ENCODE measurements around the gene UVRAG.

Gene UVRAG

GRCh38 chr11:76156971-76157427 lies 342.0 kb downstream of the UVRAG start:
- H3K4me1 ChIP-seq (ENCODE audit: low read depth, poor library complexity, severe bottlenecking): peaks cover 8% of the 10 kb centered on the region
- TF ChIP-seq CTCF (conservative IDR thresholded peaks at IDR 0.05; ENCODE audit: low read depth, low read length): no peak
- H4K20me1 ChIP-seq (ENCODE audit: insufficient read depth): no peaks in the 10 kb centered on the region
- H3K79me2 ChIP-seq (ENCODE audit: insufficient read depth, low read depth): no peaks in the 10 kb centered on the region
- H3K4me3 ChIP-seq (IDR thresholded peaks at IDR 0.05; ENCODE audit: insufficient read depth, low read depth, low read length): no peak overlapping the region
- H3K4me2 ChIP-seq: no peak overlapping the region
- no peak overlapping the region for H3K9ac ChIP-seq
- H3K27me3 ChIP-seq (ENCODE audit: insufficient read depth, low read depth): no peaks in the 10 kb centered on the region
- no peaks in the 10 kb centered on the region for H3K36me3 ChIP-seq (ENCODE audit: insufficient read depth)
- no peak overlapping the region for H2AFZ ChIP-seq (ENCODE audit: low read depth)
- H3K27ac ChIP-seq: no peak overlapping the region

- H3K36me3 ChIP-seq (ENCODE audit: insufficient read depth): no peaks in the 10 kb centered on the region
Measured at GRCh38 chr11:76157891-76158290, 342.9 kb downstream of the UVRAG start.

GRCh38 chr11:76158394-76159302 lies 343.6 kb downstream of the UVRAG start:
- Histone ChIP-seq H3K4me1 (ENCODE audit: low read depth, poor library complexity, severe bottlenecking) (no peaks in the 10 kb centered on the region), H3K27me3 (ENCODE audit: insufficient read depth, low read depth) (no peaks in the 10 kb centered on the region), H3K79me2 (ENCODE audit: insufficient read depth, low read depth) (no peaks in the 10 kb centered on the region), H3K9ac (no peak overlapping the region), H4K20me1 (ENCODE audit: insufficient read depth) (no peaks in the 10 kb centered on the region), H3K4me2 (no peak overlapping the region), H3K36me3 (ENCODE audit: insufficient read depth) (no peaks in the 10 kb centered on the region), H3K27ac (no peak overlapping the region), H2AFZ (ENCODE audit: low read depth) (no peak overlapping the region), H3K4me3 (IDR thresholded peaks at IDR 0.05; ENCODE audit: insufficient read depth, low read depth, low read length) (no peak overlapping the region)
- TF ChIP-seq CTCF (conservative IDR thresholded peaks at IDR 0.05; ENCODE audit: low read depth, low read length): no peak

More at GRCh38 chr11:76157891-76158290, 342.9 kb downstream of the UVRAG start:
- TF ChIP-seq CTCF (conservative IDR thresholded peaks at IDR 0.05; ENCODE audit: low read depth, low read length): no peak
- Histone ChIP-seq H3K4me3 (IDR thresholded peaks at IDR 0.05; ENCODE audit: insufficient read depth, low read depth, low read length) (no peak overlapping the region), H3K27ac (no peak overlapping the region), H3K4me1 (ENCODE audit: low read depth, poor library complexity, severe bottlenecking) (peaks cover 4% of the 10 kb centered on the region), H3K27me3 (ENCODE audit: insufficient read depth, low read depth) (no peaks in the 10 kb centered on the region), H4K20me1 (ENCODE audit: insufficient read depth) (no peaks in the 10 kb centered on the region), H3K4me2 (no peak overlapping the region), H2AFZ (ENCODE audit: low read depth) (no peak overlapping the region), H3K79me2 (ENCODE audit: insufficient read depth, low read depth) (no peaks in the 10 kb centered on the region), H3K9ac (no peak overlapping the region)

GRCh38 chr11:76159303-76159937 lies 344.4 kb downstream of the UVRAG start:
- Histone ChIP-seq H3K27me3 (ENCODE audit: insufficient read depth, low read depth) (no peaks in the 10 kb centered on the region), H3K4me1 (ENCODE audit: low read depth, poor library complexity, severe bottlenecking) (no peaks in the 10 kb centered on the region)

More at GRCh38 chr11:76159303-76159937, 344.4 kb downstream of the UVRAG start:
- Histone ChIP-seq H3K27ac (no peak overlapping the region), H3K9ac (no peak overlapping the region), H3K4me3 (IDR thresholded peaks at IDR 0.05; ENCODE audit: insufficient read depth, low read depth, low read length) (no peak overlapping the region), H3K79me2 (ENCODE audit: insufficient read depth, low read depth) (no peaks in the 10 kb centered on the region), H3K36me3 (ENCODE audit: insufficient read depth) (no peaks in the 10 kb centered on the region), H4K20me1 (ENCODE audit: insufficient read depth) (no peaks in the 10 kb centered on the region), H2AFZ (ENCODE audit: low read depth) (no peak overlapping the region), H3K4me2 (no peak overlapping the region)
- no peak for TF ChIP-seq CTCF (conservative IDR thresholded peaks at IDR 0.05; ENCODE audit: low read depth, low read length)
